HepG2 (cell line): ENCODE data around the gene MGAT5. TPM values are rescaled to one million over a fixed set of nuclear protein-coding genes. Genes with fewer than 3 reads are reported as not detected.

Experiments
- ATAC-seq: fragments of 200-7000 bp; cut with Tn5 transposase; 3 replicates; pipeline ENCODE4 v1.9.1; 2020; ENCODE audit warnings: mild to moderate bottlenecking, moderate library complexity
- BruUV-seq: library from RNA; stranded (reverse); fragments of 400-500 nt; replicated peaks from 2 replicates; lab custom pipeline; 2021; lab: Mats Ljungman, UMichigan
- CTCF ChIA-PET: fragments of 300-600 bp; formaldehyde crosslinking; extraction: SDS; loops from one replicate; lab custom pipeline; 2021; ENCODE audit warnings: low total read pairs, inconsistent platforms, low intra/inter-chr PET ratio; lab: Yijun Ruan, JAX
- POLR2A ChIA-PET: fragments of 350-600 bp; sonication (Branson Sonifier 250); formaldehyde crosslinking; loops from one replicate; lab custom pipeline; 2020; ENCODE audit warnings: antibody characterized with exemption, inconsistent platforms; lab: Yijun Ruan, JAX
- DNase-seq: peaks from one replicate; pipeline ENCODE4 v3.0.0-alpha.2; 2015; ENCODE audit warnings: low spot score
- FAIRE-seq: peaks from 3 replicates; lab custom pipeline; 2011; peaks lifted over from hg19 to GRCh38; lab: Jason Lieb, UNC
- H2AFZ ChIP-seq: one replicate; pipeline ENCODE4 v1.6.1; 2011; ENCODE audit warnings: low read length, inconsistent platforms
- H3K27ac ChIP-seq: fragments of 300-600 bp; 3 replicates; pipeline ENCODE4 v1.8.0; 2011; ENCODE audit warnings: mixed run types, mild to moderate bottlenecking, mixed read lengths, low read length, inconsistent platforms; ENCODE audit not compliant: insufficient read depth; ENCODE audit errors: extremely low read length
- H3K27me3 ChIP-seq, 2 experiments: fragments of 200-600 bp in 1 of 2; 2 replicates in 1 of 2; 3 replicates in 1 of 2; pipeline versions ENCODE4 v1.6.0 to v1.8.0; 2011; ENCODE audit warnings: low read length in 2 of 2, mild to moderate bottlenecking in 2 of 2, moderate library complexity in 2 of 2, inconsistent platforms in 1 of 2; ENCODE audit not compliant: insufficient read depth in 2 of 2, control insufficient read depth in 1 of 2
- H3K36me3 ChIP-seq, 2 experiments: fragments of 200-600 bp in 1 of 2; replicated peaks in 1 of 2; 2 replicates in 1 of 2; 3 replicates in 1 of 2; pipeline versions ENCODE4 v1.5.1 to v1.8.0; 2011; ENCODE audit warnings: low read length in 2 of 2, inconsistent platforms in 1 of 2; ENCODE audit not compliant: insufficient read depth in 2 of 2, control insufficient read depth in 1 of 2
- H3K4me1 ChIP-seq: 2 replicates; pipeline ENCODE4 v1.5.1; 2012; ENCODE audit warnings: low read length, inconsistent platforms; ENCODE audit not compliant: insufficient read depth
- H3K4me2 ChIP-seq: 2 replicates; pipeline ENCODE4 v1.6.0; 2011; ENCODE audit warnings: low read depth, low read length, inconsistent platforms
- H3K4me3 ChIP-seq, 3 experiments: fragments of 200-600 bp in 1 of 3; sonication (generic), shearing (Covaris generic) in 1 of 3; replicated peaks in 1 of 3; 2 replicates each; pipeline ENCODE4 v1.5.1; 2011 to 2016; ENCODE audit warnings: low read length in 3 of 3, inconsistent platforms in 2 of 3, low read depth in 2 of 3, mild to moderate bottlenecking in 2 of 3, control low read depth in 1 of 3, mixed read lengths in 1 of 3; ENCODE audit not compliant: insufficient read depth in 1 of 3
- H3K79me2 ChIP-seq: one replicate; pipeline ENCODE4 v1.6.1; 2011; ENCODE audit warnings: low read length, inconsistent platforms; ENCODE audit not compliant: insufficient read depth
- H3K9ac ChIP-seq: 2 replicates; pipeline ENCODE4 v1.6.0; 2011; ENCODE audit warnings: mild to moderate bottlenecking, low read depth, low read length, inconsistent platforms; ENCODE audit not compliant: insufficient read depth
- H3K9me3 ChIP-seq: 2 replicates; pipeline ENCODE4 v1.5.1; 2012; ENCODE audit warnings: mild to moderate bottlenecking, low read length
- H4K20me1 ChIP-seq: 2 replicates; pipeline ENCODE4 v1.6.0; 2011; ENCODE audit warnings: inconsistent platforms, mild to moderate bottlenecking, low read length, moderate library complexity; ENCODE audit not compliant: insufficient read depth
- ARNT2 ChIP-seq: sonication (generic); formaldehyde crosslinking; IDR thresholded peaks from 2 replicates; pipeline ENCODE4 v1.8.0; 2022; ENCODE audit warnings: mild to moderate bottlenecking, low read depth, missing genetic modification reagents, moderate library complexity
- CREB1 ChIP-seq, 2 experiments: fragments of 450-650 bp in 1 of 2; IDR thresholded peaks; 2 replicates each; pipeline ENCODE4 v1.6.1; 2016 to 2017; ENCODE audit warnings: control low read depth in 1 of 2, mild to moderate bottlenecking in 1 of 2, missing compliant biosample characterization in 1 of 2, missing genetic modification characterization in 1 of 2
- DNMT3B ChIP-seq: conservative IDR thresholded peaks from 2 replicates; pipeline ENCODE4 v1.6.1; 2016; ENCODE audit warnings: missing biosample characterization, control low read depth
- GABPB1 ChIP-seq: IDR thresholded peaks from 2 replicates; pipeline ENCODE4 v1.6.1; 2016; ENCODE audit warnings: mild to moderate bottlenecking, missing genetic modification reagents, moderate library complexity, missing compliant biosample characterization
- JDP2 ChIP-seq: sonication (generic); formaldehyde crosslinking; IDR thresholded peaks from 2 replicates; pipeline ENCODE4 v1.8.1; 2022; ENCODE audit warnings: missing genetic modification reagents, borderline replicate concordance
- NCOA1 ChIP-seq: sonication (generic); formaldehyde crosslinking; IDR thresholded peaks from 2 replicates; pipeline ENCODE4 v1.9.0; 2021; ENCODE audit warnings: missing genetic modification reagents
- SALL2 ChIP-seq: sonication (generic); formaldehyde crosslinking; IDR thresholded peaks from 2 replicates; pipeline ENCODE4 v1.8.1; 2023; ENCODE audit warnings: mild to moderate bottlenecking, missing genetic modification reagents, inconsistent platforms
- SOX13 ChIP-seq, 3 experiments: fragments of 450-650 bp in 1 of 3; sonication (generic) in 1 of 3; formaldehyde crosslinking in 1 of 3; IDR thresholded peaks in 2 of 3; conservative IDR thresholded peaks in 1 of 3; 2 replicates each; pipeline versions ENCODE4 v1.5.0 to v1.6.1; 2016 to 2020; ENCODE audit warnings: antibody characterized with exemption in 1 of 3, mild to moderate bottlenecking in 1 of 3, missing compliant biosample characterization in 1 of 3, missing genetic modification reagents in 1 of 3, moderate library complexity in 1 of 3
- SP140L ChIP-seq: sonication (generic); formaldehyde crosslinking; IDR thresholded peaks from 2 replicates; pipeline ENCODE4 v1.4.0; 2020; ENCODE audit warnings: missing genetic modification reagents, borderline replicate concordance
- ZFP36 ChIP-seq: fragments of 150-350 bp; IDR thresholded peaks from 2 replicates; pipeline ENCODE4 v1.6.1; 2018; ENCODE audit warnings: borderline replicate concordance, low read length, low read depth; ENCODE audit not compliant: partially characterized antibody
- ZNF33B ChIP-seq: sonication (generic); formaldehyde crosslinking; IDR thresholded peaks from 2 replicates; pipeline ENCODE4 v1.5.1; 2020; ENCODE audit warnings: mild to moderate bottlenecking, missing genetic modification reagents
- ZNF484 ChIP-seq: sonication (generic); formaldehyde crosslinking; IDR thresholded peaks from 2 replicates; pipeline ENCODE4 v1.5.1; 2020; ENCODE audit warnings: mild to moderate bottlenecking, low read depth, missing genetic modification reagents, borderline replicate concordance
- ZNF552 ChIP-seq: sonication (generic); formaldehyde crosslinking; IDR thresholded peaks from 2 replicates; pipeline ENCODE4 v1.9.0; 2022; ENCODE audit warnings: missing genetic modification reagents, mild to moderate bottlenecking, borderline replicate concordance
- ZNF720 ChIP-seq: sonication (generic); formaldehyde crosslinking; IDR thresholded peaks from 2 replicates; pipeline ENCODE4 v1.4.0; 2020; ENCODE audit warnings: missing genetic modification reagents
- ZNF878 ChIP-seq: sonication (generic); formaldehyde crosslinking; IDR thresholded peaks from 2 replicates; pipeline ENCODE4 v1.8.1; 2023; ENCODE audit warnings: mild to moderate bottlenecking, missing genetic modification reagents, moderate library complexity
- WGBS: methylation state at CpG from one replicate; pipeline ENCODE4 v1.1.6; 2017; ENCODE audit warnings: low lambda C conversion rate; 5-methylcytosine and 5-hydroxymethylcytosine counted together
- in situ Hi-C: cut with HindIII; loops from 2 replicates; pipeline ENCODE4 v1.10.0; 2017; ENCODE audit warnings: low pct_unique_long_range_greater_than_20kb; ENCODE audit not compliant: extremely low pct_ligation_motif_present
- intact Hi-C: fragments of 100-400 bp; cut with micrococcal nuclease; formaldehyde crosslinking; loops from one replicate; pipeline ENCODE4 v1.10.0; 2022; ENCODE audit not compliant: unreplicated experiment
- polyA plus RNA-seq, 8 experiments: library from polyadenylated mRNA; depleted of rRNA in 3 of 8; stranded (reverse) in 7 of 8; unstranded in 1 of 8; fragments of >200 nt; fragmentation: Illumina TruSeq in 4 of 8; extraction: Trizol in 4 of 8; gene quantifications; 2 replicates each; pipeline versions ENCODE4 v1.2.1 to v1.2.3, GENCODE V29; 2011 to 2016; ENCODE audit warnings: low read depth in 4 of 8, missing spikeins in 1 of 8, mixed read lengths in 1 of 8; ENCODE audit not compliant: insufficient read depth in 1 of 8
- total RNA-seq, 5 experiments: library from RNA; depleted of rRNA; stranded (reverse); fragments of >200 nt; fragmentation: Illumina TruSeq; extraction: Trizol; gene quantifications; 2 replicates each; pipeline ENCODE4 v1.2.3, GENCODE V29; 2016; ENCODE audit warnings: low read depth in 1 of 5
- TF ChIP-seq, protein P1 (sequence below): sonication (generic); formaldehyde crosslinking; IDR thresholded peaks from 2 replicates; pipeline ENCODE4 v1.4.0; 2020; ENCODE audit warnings: missing genetic modification reagents, borderline replicate concordance
- TF ChIP-seq, protein P2 (sequence below): sonication (generic); formaldehyde crosslinking; IDR thresholded peaks from 2 replicates; pipeline ENCODE4 v1.4.0; 2020; ENCODE audit warnings: missing genetic modification reagents

The MGAT5 gene
- total and polyA plus RNA-seq, 2 of the 13 experiments (the other 11 are each of a cell fraction or from before 2014, with no cell fraction given): 33.1 to 60.2 TPM

DNA sequence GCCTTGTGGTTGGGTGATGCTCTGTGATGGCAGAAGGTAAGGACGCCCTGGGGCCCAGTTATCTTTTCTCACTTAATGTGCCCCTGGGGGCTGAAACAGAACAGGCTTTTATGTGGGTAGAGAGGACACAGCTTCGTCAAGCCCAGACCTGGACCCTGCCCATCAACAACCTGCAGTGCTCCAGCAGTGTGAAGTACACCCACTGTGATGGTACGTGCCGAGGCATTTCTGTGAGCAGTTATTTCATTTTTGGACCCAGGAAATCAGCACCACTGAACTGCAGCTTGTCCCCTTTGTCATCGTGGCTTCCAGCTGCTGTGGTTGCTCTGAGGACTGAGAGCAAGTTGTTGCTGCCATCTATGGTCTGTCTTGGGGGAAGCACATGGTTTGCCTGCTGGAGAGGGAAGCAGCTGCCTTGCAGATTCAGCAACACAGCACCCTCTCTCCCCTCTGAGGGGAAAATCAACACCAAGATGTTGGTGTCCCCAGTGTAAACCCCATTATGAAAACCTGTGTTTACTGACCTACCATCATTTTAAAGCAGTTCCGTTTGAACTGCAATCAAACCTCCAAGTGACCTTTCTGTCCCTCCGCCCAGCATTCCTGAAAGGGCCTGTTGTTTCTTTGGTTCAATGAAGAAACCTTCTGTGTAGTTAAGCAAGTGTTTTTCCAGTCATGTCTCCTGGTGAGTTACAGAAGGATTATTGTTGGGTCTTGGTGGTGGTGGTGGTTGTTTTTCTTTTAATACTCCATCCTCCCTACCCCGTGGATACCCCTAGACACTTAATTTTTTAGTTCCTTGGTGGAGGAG, 158.2 kb downstream of the MGAT5 start:
- Histone ChIP-seq H3K4me2 (peak overlapping the region; percentile 83), H3K27ac (peak overlapping the region; percentile 89), H3K27me3 (no peaks in the 10 kb centered on the region), H3K9ac (peak overlapping the region; percentile 84), H3K79me2 (peaks cover 49% of the 10 kb centered on the region), H2AFZ (peak overlapping the region; percentile 25), H3K4me1 (peaks cover 51% of the 10 kb centered on the region), H3K9me3 (no peaks in the 10 kb centered on the region), H3K36me3 (peaks cover 0 to 8% of the 10 kb centered on the region in 2 experiments; a peak in 2 of 5 replicates), H4K20me1 (peaks cover 4% of the 10 kb centered on the region; the same call in 1 of the 2 replicates), H3K4me3 (peak overlapping the region; percentile 68 to 74 (median 69))
- FAIRE-seq (peak; percentile 98), DNase-seq (peak; percentile 100), ATAC-seq (peak; percentile 94)
- BruUV-seq: no TSS peak
- intact Hi-C loops (loop anchor here (1.0 to 5.0 kb wide), 12 partner anchors 16 to 525 kb away; partner anchors contain the start of gene CCNT2), in situ Hi-C loops (loop anchor here (5.0 to 10.0 kb wide), 2 partner anchors 167 to 290 kb away; no protein-coding TSS in a partner anchor)
- ChIA-PET POLR2A (interaction anchor here (0.7 to 5.9 kb wide), 22 partner anchors 8 to 1119 kb away, joined by 3 to 124 read pairs (median 6); partner anchors contain the start of genes CCNT2, R3HDM1 and ZRANB3), CTCF (interaction anchor here (0.8 to 4.1 kb wide), 6 partner anchors 20 to 294 kb away, joined by 5 to 34 read pairs (median 8); no protein-coding TSS in a partner anchor)
- WGBS: 3% methylated on average over 8 of the region's 8 CpGs
- TF ChIP-seq ZNF484 (CRISPR knock-in tag) (no peak), DNMT3B (0 out of 2 replicates have a peak, but pooled peaks have one; percentile 65), SALL2 (CRISPR knock-in tag) (peak; percentile 77; the same call in 1 of the 2 replicates), SP140L (CRISPR knock-in tag) (peak; percentile 88; the same call in 1 of the 2 replicates), ZNF33B (CRISPR knock-in tag) (0 out of 2 replicates have a peak, but pooled peaks have one; percentile 77), ZNF720 (CRISPR knock-in tag) (no peak), JDP2 (CRISPR knock-in tag) (no peak; the same call in 1 of the 2 replicates), NCOA1 (CRISPR knock-in tag) (no peak; the same call in 1 of the 2 replicates), ZNF878 (peak; percentile 60; the same call in 1 of the 2 replicates), GABPB1 (CRISPR knock-in tag) (peak; percentile 46; the same call in 1 of the 2 replicates), CREB1 (IDR thresholded peaks at IDR 0.05) (no peak), CREB1 (CRISPR knock-in tag; IDR thresholded peaks at IDR 0.05) (peak; percentile 83; the same call in 1 of the 2 replicates), SOX13 (IDR thresholded peaks at IDR 0.05) (peak; percentile 91), SOX13 (CRISPR knock-in tag; conservative IDR thresholded peaks at IDR 0.05 in 1 of 2, IDR thresholded peaks at IDR 0.05 in 1 of 2) (peak in 1 of 2 experiments; percentile 96; a peak in 2 of 4 replicates), ZFP36 (no peak), ZNF552 (CRISPR knock-in tag) (0 out of 2 replicates have a peak, but pooled peaks have one; percentile 31), ARNT2 (CRISPR knock-in tag) (peak; percentile 56)
- TF ChIP-seq, protein P1, sequence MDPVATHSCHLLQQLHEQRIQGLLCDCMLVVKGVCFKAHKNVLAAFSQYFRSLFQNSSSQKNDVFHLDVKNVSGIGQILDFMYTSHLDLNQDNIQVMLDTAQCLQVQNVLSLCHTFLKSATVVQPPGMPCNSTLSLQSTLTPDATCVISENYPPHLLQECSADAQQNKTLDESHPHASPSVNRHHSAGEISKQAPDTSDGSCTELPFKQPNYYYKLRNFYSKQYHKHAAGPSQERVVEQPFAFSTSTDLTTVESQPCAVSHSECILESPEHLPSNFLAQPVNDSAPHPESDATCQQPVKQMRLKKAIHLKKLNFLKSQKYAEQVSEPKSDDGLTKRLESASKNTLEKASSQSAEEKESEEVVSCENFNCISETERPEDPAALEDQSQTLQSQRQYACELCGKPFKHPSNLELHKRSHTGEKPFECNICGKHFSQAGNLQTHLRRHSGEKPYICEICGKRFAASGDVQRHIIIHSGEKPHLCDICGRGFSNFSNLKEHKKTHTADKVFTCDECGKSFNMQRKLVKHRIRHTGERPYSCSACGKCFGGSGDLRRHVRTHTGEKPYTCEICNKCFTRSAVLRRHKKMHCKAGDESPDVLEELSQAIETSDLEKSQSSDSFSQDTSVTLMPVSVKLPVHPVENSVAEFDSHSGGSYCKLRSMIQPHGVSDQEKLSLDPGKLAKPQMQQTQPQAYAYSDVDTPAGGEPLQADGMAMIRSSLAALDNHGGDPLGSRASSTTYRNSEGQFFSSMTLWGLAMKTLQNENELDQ: no peak
- TF ChIP-seq, protein P2, sequence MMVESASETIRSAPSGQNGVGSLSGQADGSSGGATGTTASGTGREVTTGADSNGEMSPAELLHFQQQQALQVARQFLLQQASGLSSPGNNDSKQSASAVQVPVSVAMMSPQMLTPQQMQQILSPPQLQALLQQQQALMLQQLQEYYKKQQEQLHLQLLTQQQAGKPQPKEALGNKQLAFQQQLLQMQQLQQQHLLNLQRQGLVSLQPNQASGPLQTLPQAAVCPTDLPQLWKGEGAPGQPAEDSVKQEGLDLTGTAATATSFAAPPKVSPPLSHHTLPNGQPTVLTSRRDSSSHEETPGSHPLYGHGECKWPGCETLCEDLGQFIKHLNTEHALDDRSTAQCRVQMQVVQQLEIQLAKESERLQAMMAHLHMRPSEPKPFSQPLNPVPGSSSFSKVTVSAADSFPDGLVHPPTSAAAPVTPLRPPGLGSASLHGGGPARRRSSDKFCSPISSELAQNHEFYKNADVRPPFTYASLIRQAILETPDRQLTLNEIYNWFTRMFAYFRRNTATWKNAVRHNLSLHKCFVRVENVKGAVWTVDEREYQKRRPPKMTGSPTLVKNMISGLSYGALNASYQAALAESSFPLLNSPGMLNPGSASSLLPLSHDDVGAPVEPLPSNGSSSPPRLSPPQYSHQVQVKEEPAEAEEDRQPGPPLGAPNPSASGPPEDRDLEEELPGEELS (CRISPR knock-in tag): peak; percentile 99
